ENCODE results near the gene CST8.

CST8 gene

GRCh38 chr20:23520185-23520584, 29.3 kb downstream of the CST8 start:
- no peak for DNase-seq (ENCODE audit: low read depth in 2 of 2)

GRCh38 chr20:23524146-23524545, 33.2 kb downstream of the CST8 start:
- no peak for DNase-seq (ENCODE audit: low read depth in 2 of 2)

- DNase-seq (ENCODE audit: low read depth in 2 of 2), result no peak
Measured at GRCh38 chr20:23526850-23527249, 35.9 kb downstream of the CST8 start.

GRCh38 chr20:23528867-23529431, 38.0 kb downstream of the CST8 start:
- DNase-seq (ENCODE audit: low read depth in 2 of 2), result no peak

- DNase-seq (ENCODE audit: low read depth in 2 of 2), result no peak
Measured at GRCh38 chr20:23530937-23531567, 40.1 kb downstream of the CST8 start.

GRCh38 chr20:23532533-23532932, 41.6 kb downstream of the CST8 start:
- no peak for DNase-seq (ENCODE audit: low read depth in 2 of 2)

GRCh38 chr20:23533161-23533560, 42.2 kb downstream of the CST8 start:
- DNase-seq (ENCODE audit: low read depth in 2 of 2), result no peak

- DNase-seq (ENCODE audit: low read depth in 2 of 2), result no peak
Measured at GRCh38 chr20:23534801-23535593, 44.1 kb downstream of the CST8 start.

GRCh38 chr20:23536328-23536974, 45.5 kb downstream of the CST8 start:
- DNase-seq (ENCODE audit: low read depth in 2 of 2), result no peak

GRCh38 chr20:23537030-23537429, 46.1 kb downstream of the CST8 start:
- DNase-seq (ENCODE audit: low read depth in 2 of 2), result no peak

- DNase-seq (ENCODE audit: low read depth in 2 of 2), result no peak
Measured at GRCh38 chr20:23540624-23541023, 49.7 kb downstream of the CST8 start.

GRCh38 chr20:23541330-23541729, 50.4 kb downstream of the CST8 start:
- no peak for DNase-seq (ENCODE audit: low read depth in 2 of 2)

- no peak for DNase-seq (ENCODE audit: low read depth in 2 of 2)
Measured at GRCh38 chr20:23541776-23542175, 50.9 kb downstream of the CST8 start.

GRCh38 chr20:23542801-23543200, 51.9 kb downstream of the CST8 start:
- no peak for DNase-seq (ENCODE audit: low read depth in 2 of 2)

GRCh38 chr20:23544133-23544532, 53.2 kb downstream of the CST8 start:
- DNase-seq (ENCODE audit: low read depth in 2 of 2), result no peak
